HCT116 (cell line): Measurements from ENCODE around the gene MLYCD.

Experiments used
- CTCF ChIP-seq, 3 experiments: fragments of 200-600 bp in 1 of 3; sonication (generic) in 1 of 3; IDR thresholded peaks in 2 of 3; conservative IDR thresholded peaks in 1 of 3; 2 replicates each; pipeline ENCODE4 v1.5.1; 2012 to 2017; ENCODE audit warnings: low read depth in 2 of 3, low read length in 2 of 3, antibody characterized with exemption in 1 of 3, borderline replicate concordance in 1 of 3, control low read depth in 1 of 3, mild to moderate bottlenecking in 1 of 3, mixed read lengths in 1 of 3, mixed run types in 1 of 3, moderate library complexity in 1 of 3; ENCODE audit not compliant: insufficient read depth in 1 of 3
- JUND ChIP-seq: IDR thresholded peaks from 2 replicates; pipeline ENCODE4 v1.6.1; 2012
- POLR2A ChIP-seq: IDR thresholded peaks from 2 replicates; pipeline ENCODE4 v1.7.0; 2011; ENCODE audit warnings: borderline replicate concordance; ENCODE audit not compliant: insufficient read depth, insufficient read length; ENCODE audit errors: extremely low read depth
- POLR2AphosphoS5 ChIP-seq: IDR thresholded peaks from 2 replicates; pipeline ENCODE4 v1.6.1; 2011; ENCODE audit warnings: mild to moderate bottlenecking, low read depth, low read length, moderate library complexity

- no peak for TF ChIP-seq CTCF (IDR thresholded peaks at IDR 0.05 in 2 of 3, conservative IDR thresholded peaks at IDR 0.05 in 1 of 3; ENCODE audit: borderline replicate concordance in 1 of 3, insufficient read depth in 1 of 3, low read depth in 2 of 3, low read length in 2 of 3)
- no peak for TF ChIP-seq POLR2AphosphoS5
- no peak for TF ChIP-seq POLR2A
- TF ChIP-seq JUND, result no peak
Measured at GRCh38 chr16:83974475-83974874, 75.6 kb downstream of the MLYCD start.
